Lower leg skin (tissue), 3 donors: ENCODE results near the gene DCLK3.

Source experiments
- CTCF ChIP-seq, 3 donors: fragments of 450-650 bp; IDR thresholded peaks; one replicate each; pipeline ENCODE4 v1.5.1; 2016; ENCODE audit warnings: antibody characterized with exemption in 3 of 3, mild to moderate bottlenecking in 3 of 3, moderate library complexity in 2 of 3
- POLR2A ChIP-seq, 2 donors: fragments of 450-650 bp; IDR thresholded peaks; one replicate each; pipeline ENCODE4 v1.6.1; 2016 to 2017; ENCODE audit warnings: antibody characterized with exemption in 2 of 2, mild to moderate bottlenecking in 1 of 2, moderate library complexity in 1 of 2

GRCh38 chr3:36790765-36791164 is 26.4 kb upstream of the DCLK3 start:
- TF ChIP-seq POLR2A (IDR thresholded peaks at IDR 0.05) = no peak
- TF ChIP-seq CTCF (IDR thresholded peaks at IDR 0.05) = no peak
